ENCODE data around the gene CHST11.

DNA sequence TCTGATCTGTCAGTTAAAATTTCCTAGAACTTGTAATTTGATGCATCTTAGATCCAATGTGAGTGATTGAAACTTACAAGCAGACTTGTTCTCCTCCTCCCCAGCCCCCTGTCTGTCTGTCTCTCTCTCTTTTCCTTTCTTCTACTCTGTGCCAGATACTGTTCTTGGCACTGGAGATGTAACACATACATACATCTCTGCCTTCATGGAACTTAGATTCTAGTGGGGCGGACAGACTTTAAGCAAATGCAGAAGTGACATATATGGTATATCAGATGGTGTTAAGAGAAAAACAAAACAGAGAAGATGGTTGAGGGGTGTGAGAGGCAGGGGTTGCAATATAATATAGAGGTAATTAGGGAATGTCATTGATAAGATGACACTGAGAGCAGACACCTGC, 6.6 kb downstream of the CHST11 start:
- TF ChIP-seq, protein P1, sequence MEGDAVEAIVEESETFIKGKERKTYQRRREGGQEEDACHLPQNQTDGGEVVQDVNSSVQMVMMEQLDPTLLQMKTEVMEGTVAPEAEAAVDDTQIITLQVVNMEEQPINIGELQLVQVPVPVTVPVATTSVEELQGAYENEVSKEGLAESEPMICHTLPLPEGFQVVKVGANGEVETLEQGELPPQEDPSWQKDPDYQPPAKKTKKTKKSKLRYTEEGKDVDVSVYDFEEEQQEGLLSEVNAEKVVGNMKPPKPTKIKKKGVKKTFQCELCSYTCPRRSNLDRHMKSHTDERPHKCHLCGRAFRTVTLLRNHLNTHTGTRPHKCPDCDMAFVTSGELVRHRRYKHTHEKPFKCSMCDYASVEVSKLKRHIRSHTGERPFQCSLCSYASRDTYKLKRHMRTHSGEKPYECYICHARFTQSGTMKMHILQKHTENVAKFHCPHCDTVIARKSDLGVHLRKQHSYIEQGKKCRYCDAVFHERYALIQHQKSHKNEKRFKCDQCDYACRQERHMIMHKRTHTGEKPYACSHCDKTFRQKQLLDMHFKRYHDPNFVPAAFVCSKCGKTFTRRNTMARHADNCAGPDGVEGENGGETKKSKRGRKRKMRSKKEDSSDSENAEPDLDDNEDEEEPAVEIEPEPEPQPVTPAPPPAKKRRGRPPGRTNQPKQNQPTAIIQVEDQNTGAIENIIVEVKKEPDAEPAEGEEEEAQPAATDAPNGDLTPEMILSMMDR (IDR thresholded peaks at IDR 0.05): no peak
- TF ChIP-seq POLR2AphosphoS5 (IDR thresholded peaks at IDR 0.05) (no peak), POLR2A (IDR thresholded peaks at IDR 0.05) (no peak)

All from breast epithelium (tissue), 3 donors.